Measurements from ENCODE around the gene DLST. TPM values are rescaled to one million over a fixed set of nuclear protein-coding genes. Genes with fewer than 3 reads are reported as not detected.

DLST gene
- polyA plus RNA-seq, 3 donors, result 6.7 to 76.5 (median 7.3) TPM

DNA sequence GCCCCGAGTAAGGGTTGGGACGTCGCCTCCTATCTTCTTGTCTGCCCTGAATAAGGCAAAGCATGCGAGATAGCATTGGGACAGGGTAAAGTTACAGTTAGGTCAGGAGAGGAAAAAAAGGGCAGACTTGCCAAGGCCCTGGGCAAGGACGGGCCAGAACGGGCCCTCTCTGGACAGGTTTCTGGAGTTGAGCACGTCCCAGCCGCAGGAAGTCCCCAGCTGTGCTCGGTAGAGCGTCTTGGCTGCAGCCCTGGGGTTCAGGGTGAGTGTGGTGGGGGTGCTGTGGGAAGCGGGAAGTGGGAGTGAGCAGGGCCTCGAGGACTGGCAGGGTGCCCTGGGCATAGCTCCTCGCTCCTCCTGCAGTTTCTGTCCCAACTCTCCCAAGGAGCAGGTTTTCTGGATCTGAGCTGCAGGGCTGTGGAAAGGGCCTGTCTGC is 35.9 kb downstream of the DLST start:
- Mint-ChIP-seq H3K9me3 (no peaks in the 10 kb centered on the region), H3K4me3 (no peak overlapping the region)

DNA sequence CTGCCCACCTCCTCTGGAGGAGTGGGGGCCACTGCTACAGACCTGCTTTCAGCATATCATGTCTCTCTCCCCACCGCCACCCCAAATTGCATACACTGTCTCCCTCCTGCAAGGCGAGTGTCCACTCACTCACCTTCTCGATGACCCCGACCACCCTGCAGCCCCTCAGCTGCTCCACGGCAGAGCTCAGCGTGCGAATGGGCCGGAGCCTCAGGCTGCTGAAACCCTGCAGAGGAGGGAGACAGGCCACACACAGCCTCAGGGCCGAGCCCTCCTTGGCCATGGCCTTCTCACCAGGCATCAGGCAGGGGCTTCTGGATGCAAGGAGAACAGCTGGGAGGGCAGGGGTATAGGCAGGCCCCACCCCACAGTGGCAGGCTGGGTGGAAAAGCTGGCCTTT is 36.7 kb downstream of the DLST start:
- Histone ChIP-seq H3K4me2 (replicated peaks; ENCODE audit: extremely low read depth, low read length, poor library complexity, severe bottlenecking) (no peak overlapping the region), H4K20me1 (ENCODE audit: insufficient read depth, low read length) (no peaks in the 10 kb centered on the region), H3K4me1 (ENCODE audit: control insufficient read depth in 1 of 2, insufficient read depth in 2 of 2, low read length in 2 of 2) (peaks cover 3 to 6% of the 10 kb centered on the region in 2 donors), H3K36me3 (replicated peaks in 1 of 2; ENCODE audit: control insufficient read depth in 1 of 2, insufficient read depth in 2 of 2, low read length in 2 of 2) (no peaks in the 10 kb centered on the region), H3K4me3 (replicated peaks in 1 of 3; ENCODE audit: low read depth in 2 of 3, low read length in 3 of 3) (no peak overlapping the region), H3K9me3 (replicated peaks in 1 of 2; ENCODE audit: control insufficient read depth in 1 of 2, insufficient read depth in 1 of 2, low read length in 2 of 2) (no peaks in the 10 kb centered on the region), H3K9ac (ENCODE audit: insufficient read depth, low read length, poor library complexity, severe bottlenecking) (no peak overlapping the region), H3K79me2 (ENCODE audit: insufficient read depth, low read length) (no peaks in the 10 kb centered on the region), H3K27ac (ENCODE audit: low read depth in 1 of 2, low read length in 2 of 2) (no peak overlapping the region), H2AFZ (ENCODE audit: insufficient read depth, low read depth, low read length, poor library complexity, severe bottlenecking) (no peak overlapping the region), H3K27me3 (ENCODE audit: control insufficient read depth in 2 of 2, insufficient read depth in 2 of 2, low read length in 2 of 2) (peaks cover 0 to 7% of the 10 kb centered on the region in 2 donors)
- peaks cover 4 to 11% (median 8%) of the 10 kb centered on the region in 3 donors for H3K27me3 Mint-ChIP-seq (ENCODE audit: low read depth in 3 of 3)
- intact Hi-C loops (cut with micrococcal nuclease), result no loop called here
- no peak overlapping the region for H3K4me3 Mint-ChIP-seq
- TF ChIP-seq, protein P1, sequence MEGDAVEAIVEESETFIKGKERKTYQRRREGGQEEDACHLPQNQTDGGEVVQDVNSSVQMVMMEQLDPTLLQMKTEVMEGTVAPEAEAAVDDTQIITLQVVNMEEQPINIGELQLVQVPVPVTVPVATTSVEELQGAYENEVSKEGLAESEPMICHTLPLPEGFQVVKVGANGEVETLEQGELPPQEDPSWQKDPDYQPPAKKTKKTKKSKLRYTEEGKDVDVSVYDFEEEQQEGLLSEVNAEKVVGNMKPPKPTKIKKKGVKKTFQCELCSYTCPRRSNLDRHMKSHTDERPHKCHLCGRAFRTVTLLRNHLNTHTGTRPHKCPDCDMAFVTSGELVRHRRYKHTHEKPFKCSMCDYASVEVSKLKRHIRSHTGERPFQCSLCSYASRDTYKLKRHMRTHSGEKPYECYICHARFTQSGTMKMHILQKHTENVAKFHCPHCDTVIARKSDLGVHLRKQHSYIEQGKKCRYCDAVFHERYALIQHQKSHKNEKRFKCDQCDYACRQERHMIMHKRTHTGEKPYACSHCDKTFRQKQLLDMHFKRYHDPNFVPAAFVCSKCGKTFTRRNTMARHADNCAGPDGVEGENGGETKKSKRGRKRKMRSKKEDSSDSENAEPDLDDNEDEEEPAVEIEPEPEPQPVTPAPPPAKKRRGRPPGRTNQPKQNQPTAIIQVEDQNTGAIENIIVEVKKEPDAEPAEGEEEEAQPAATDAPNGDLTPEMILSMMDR (IDR thresholded peaks at IDR 0.05), result no peak
- WGBS (ENCODE audit: insufficient coverage), result 96% methylated on average over 4 of the region's 9 CpGs
- DNase-seq, result no peak
- no peaks in the 10 kb centered on the region for H3K9me3 Mint-ChIP-seq
- peaks cover 5% of the 10 kb centered on the region for H3K4me1 Mint-ChIP-seq
- H3K36me3 Mint-ChIP-seq, result no peaks in the 10 kb centered on the region
- H3K27ac Mint-ChIP-seq, result peak overlapping the region in 1 of 7 donors; percentile 10

More for the DNA sequence above, 35.9 kb downstream of the DLST start:
- H4K20me1 ChIP-seq (ENCODE audit: insufficient read depth, low read length), result no peaks in the 10 kb centered on the region
- no peak for DNase-seq
- H3K79me2 ChIP-seq (ENCODE audit: insufficient read depth, low read length), result no peaks in the 10 kb centered on the region
- Mint-ChIP-seq H3K36me3 (no peaks in the 10 kb centered on the region), H3K4me1 (peaks cover 5% of the 10 kb centered on the region), H3K27me3 (ENCODE audit: low read depth in 3 of 3) (peaks cover 4 to 7% (median 6%) of the 10 kb centered on the region in 3 donors), H3K27ac (peak overlapping the region in 1 of 7 donors; percentile 66)
- no peak overlapping the region for H2AFZ ChIP-seq (ENCODE audit: insufficient read depth, low read depth, low read length, poor library complexity, severe bottlenecking)
- intact Hi-C loops (cut with micrococcal nuclease), result no loop called here
- no peaks in the 10 kb centered on the region for H3K36me3 ChIP-seq (replicated peaks in 1 of 2; ENCODE audit: control insufficient read depth in 1 of 2, insufficient read depth in 2 of 2, low read length in 2 of 2)
- H3K27me3 ChIP-seq (ENCODE audit: control insufficient read depth in 2 of 2, insufficient read depth in 2 of 2, low read length in 2 of 2), result peaks cover 0 to 4% of the 10 kb centered on the region in 2 donors
- TF ChIP-seq, protein P1 (IDR thresholded peaks at IDR 0.05), result no peak
- peaks cover 0 to 2% of the 10 kb centered on the region in 2 donors for H3K4me1 ChIP-seq (ENCODE audit: control insufficient read depth in 1 of 2, insufficient read depth in 2 of 2, low read length in 2 of 2)
- H3K27ac ChIP-seq (ENCODE audit: low read depth in 1 of 2, low read length in 2 of 2), result no peak overlapping the region
- no peak overlapping the region for H3K9ac ChIP-seq (ENCODE audit: insufficient read depth, low read length, poor library complexity, severe bottlenecking)
- H3K9me3 ChIP-seq (replicated peaks in 1 of 2; ENCODE audit: control insufficient read depth in 1 of 2, insufficient read depth in 1 of 2, low read length in 2 of 2), result no peaks in the 10 kb centered on the region
- 70% methylated on average over 12 of the region's 13 CpGs for WGBS (ENCODE audit: insufficient coverage)
- H3K4me2 ChIP-seq (replicated peaks; ENCODE audit: extremely low read depth, low read length, poor library complexity, severe bottlenecking), result no peak overlapping the region
- no peak overlapping the region for H3K4me3 ChIP-seq (replicated peaks in 1 of 3; ENCODE audit: low read depth in 2 of 3, low read length in 3 of 3)
